HepG2 (cell line): ENCODE measurements around the gene GAS2L1. TPM values are rescaled to one million over a fixed set of nuclear protein-coding genes. Genes with fewer than 3 reads are reported as not detected.

ENCODE experiments used
- ASH2L ChIP-seq: fragments of 300-600, 200-600 bp; sonication (generic); IDR thresholded peaks from 2 replicates; pipeline ENCODE4 v1.7.0; 2017; ENCODE audit warnings: low read depth, mild to moderate bottlenecking, moderate library complexity, mixed read lengths, low read length; ENCODE audit not compliant: insufficient read length
- DNMT1 ChIP-seq: sonication (generic); formaldehyde crosslinking; IDR thresholded peaks from 2 replicates; pipeline ENCODE4 v1.5.1; 2020; ENCODE audit warnings: mild to moderate bottlenecking, missing genetic modification reagents
- DNMT3B ChIP-seq: conservative IDR thresholded peaks from 2 replicates; pipeline ENCODE4 v1.6.1; 2016; ENCODE audit warnings: missing biosample characterization, control low read depth
- ELF1 ChIP-seq: sonication (generic); formaldehyde crosslinking; IDR thresholded peaks from 2 replicates; pipeline ENCODE4 v1.4.0; 2020; ENCODE audit warnings: missing genetic modification reagents
- HDAC2 ChIP-seq: sonication (generic); formaldehyde crosslinking; IDR thresholded peaks from 2 replicates; pipeline ENCODE4 v1.4.0; 2020; ENCODE audit warnings: missing genetic modification reagents
- HOXA5 ChIP-seq: sonication (generic); formaldehyde crosslinking; IDR thresholded peaks from 2 replicates; pipeline ENCODE4 v1.4.0; 2020; ENCODE audit warnings: missing genetic modification reagents
- HOXD1 ChIP-seq: sonication (generic); formaldehyde crosslinking; IDR thresholded peaks from 2 replicates; pipeline ENCODE4 v1.5.0; 2020; ENCODE audit warnings: missing genetic modification reagents
- KDM5A ChIP-seq: fragments of 200-600 bp; sonication (generic); IDR thresholded peaks from 2 replicates; pipeline ENCODE4 v1.7.0; 2018; ENCODE audit warnings: antibody characterized with exemption, mild to moderate bottlenecking, low read length, borderline replicate concordance
- LBX2 ChIP-seq: sonication (generic); formaldehyde crosslinking; IDR thresholded peaks from 2 replicates; pipeline ENCODE4 v1.5.0; 2020; ENCODE audit warnings: missing genetic modification reagents, mild to moderate bottlenecking, borderline replicate concordance
- MATR3 ChIP-seq: sonication (generic); formaldehyde crosslinking; IDR thresholded peaks from 2 replicates; pipeline ENCODE4 v1.4.0; 2020; ENCODE audit warnings: missing genetic modification reagents
- NBN ChIP-seq: fragments of 450-650 bp; conservative IDR thresholded peaks from 2 replicates; pipeline ENCODE4 v1.6.1; 2017
- NR1H2 ChIP-seq: sonication (generic); formaldehyde crosslinking; IDR thresholded peaks from 2 replicates; pipeline ENCODE4 v1.8.1; 2022; ENCODE audit warnings: low read depth, missing genetic modification reagents, borderline replicate concordance
- RARG ChIP-seq: sonication (generic); formaldehyde crosslinking; IDR thresholded peaks from 2 replicates; pipeline ENCODE4 v1.4.0; 2020; ENCODE audit warnings: low read depth, mild to moderate bottlenecking, missing genetic modification reagents
- RBFOX2 ChIP-seq: fragments of 200-400 bp; formaldehyde crosslinking; IDR thresholded peaks from 2 replicates; pipeline ENCODE4 v1.6.1; 2017; ENCODE audit warnings: low read depth, mild to moderate bottlenecking, low read length
- REL ChIP-seq: sonication (generic); formaldehyde crosslinking; conservative IDR thresholded peaks from 2 replicates; pipeline ENCODE4 v1.8.0; 2022; ENCODE audit warnings: mild to moderate bottlenecking, missing genetic modification reagents, moderate library complexity
- RFX3 ChIP-seq: IDR thresholded peaks from 2 replicates; pipeline ENCODE4 v1.6.1; 2016; ENCODE audit warnings: missing biosample characterization, missing genetic modification reagents
- SRSF1 ChIP-seq: fragments of 200-400 bp; formaldehyde crosslinking; optimal IDR thresholded peaks from 2 replicates; pipeline ENCODE3; 2017; ENCODE audit warnings: mild to moderate bottlenecking, low read depth, low read length, moderate library complexity
- TBX2 ChIP-seq: sonication (generic); formaldehyde crosslinking; IDR thresholded peaks from 2 replicates; pipeline ENCODE4 v1.5.0; 2020; ENCODE audit warnings: missing genetic modification reagents, mild to moderate bottlenecking, borderline replicate concordance
- TFE3 ChIP-seq: IDR thresholded peaks from 2 replicates; pipeline ENCODE4 v1.6.1; 2016
- ZBTB38 ChIP-seq: sonication (generic); formaldehyde crosslinking; IDR thresholded peaks from 2 replicates; pipeline ENCODE4 v1.5.1; 2020; ENCODE audit warnings: mild to moderate bottlenecking, missing genetic modification reagents
- ZFX ChIP-seq: sonication (generic); formaldehyde crosslinking; IDR thresholded peaks from 2 replicates; pipeline ENCODE4 v1.4.0; 2020; ENCODE audit warnings: mild to moderate bottlenecking, low read depth, missing genetic modification reagents, moderate library complexity
- ZNF253 ChIP-seq: sonication (generic); formaldehyde crosslinking; IDR thresholded peaks from 2 replicates; pipeline ENCODE4 v1.8.0; 2022; ENCODE audit warnings: mild to moderate bottlenecking, missing genetic modification reagents, borderline replicate concordance
- ZNF776 ChIP-seq: sonication (generic); formaldehyde crosslinking; IDR thresholded peaks from 2 replicates; pipeline ENCODE4 v1.4.0; 2020; ENCODE audit warnings: mild to moderate bottlenecking, missing genetic modification reagents
- ZNF839 ChIP-seq: sonication (generic); formaldehyde crosslinking; IDR thresholded peaks from 2 replicates; pipeline ENCODE4 v1.4.0; 2020; ENCODE audit warnings: missing genetic modification reagents, mild to moderate bottlenecking, borderline replicate concordance
- polyA plus RNA-seq, 8 experiments: library from polyadenylated mRNA; depleted of rRNA in 3 of 8; stranded (reverse) in 7 of 8; unstranded in 1 of 8; fragments of >200 nt; fragmentation: Illumina TruSeq in 4 of 8; extraction: Trizol in 4 of 8; gene quantifications; 2 replicates each; pipeline versions ENCODE4 v1.2.1 to v1.2.3, GENCODE V29; 2011 to 2016; ENCODE audit warnings: low read depth in 4 of 8, missing spikeins in 1 of 8, mixed read lengths in 1 of 8; ENCODE audit not compliant: insufficient read depth in 1 of 8
- total RNA-seq, 5 experiments: library from RNA; depleted of rRNA; stranded (reverse); fragments of >200 nt; fragmentation: Illumina TruSeq; extraction: Trizol; gene quantifications; 2 replicates each; pipeline ENCODE4 v1.2.3, GENCODE V29; 2016; ENCODE audit warnings: low read depth in 1 of 5
- TF ChIP-seq, protein P1 (sequence below): sonication (generic); formaldehyde crosslinking; IDR thresholded peaks from 2 replicates; pipeline ENCODE4 v1.8.1; 2022; ENCODE audit warnings: low read depth, mild to moderate bottlenecking, missing genetic modification reagents
- TF ChIP-seq, protein P2 (sequence below): sonication (generic); formaldehyde crosslinking; IDR thresholded peaks from 2 replicates; pipeline ENCODE4 v1.4.0; 2020; ENCODE audit warnings: missing genetic modification reagents

Gene GAS2L1
- total and polyA plus RNA-seq, 2 of the 13 experiments (the other 11 are each of a cell fraction or from before 2014, with no cell fraction given), result 1.8 to 3.3 TPM

DNA sequence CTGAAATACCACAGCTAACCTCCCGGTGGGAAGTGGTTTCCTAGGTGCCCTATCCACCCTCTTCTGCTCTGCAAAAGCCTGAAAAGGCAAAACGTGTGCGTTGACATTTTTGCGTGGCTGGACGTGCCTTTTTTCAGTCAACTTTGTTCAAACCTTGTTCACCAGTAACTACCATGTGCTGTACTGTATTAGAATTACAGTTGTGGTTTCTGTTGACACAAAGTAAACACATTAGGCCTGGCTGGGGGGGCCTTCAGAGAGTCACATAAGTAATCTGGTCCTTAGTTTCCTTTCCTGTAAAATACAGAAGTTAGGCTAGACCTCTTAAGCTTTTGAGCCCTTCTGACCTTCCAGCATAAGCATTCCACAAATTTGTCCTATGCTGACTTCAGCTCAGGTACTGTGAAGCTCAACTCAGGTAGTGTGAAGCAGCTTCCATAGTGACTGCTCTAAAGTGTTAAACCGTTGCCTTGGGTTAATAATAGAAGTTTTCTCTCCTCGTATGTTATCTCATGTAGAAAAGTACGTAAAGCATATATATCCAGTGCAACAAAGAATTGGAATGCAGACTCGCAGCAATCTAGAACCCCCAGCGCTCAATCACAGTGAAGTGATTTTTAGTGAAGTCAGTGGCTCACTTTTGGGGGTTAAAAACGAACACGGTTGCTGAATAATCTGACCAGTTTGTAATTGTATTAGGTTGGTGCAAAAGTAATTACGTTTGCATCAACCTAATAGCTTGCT is 36.5 kb upstream of the GAS2L1 start (continued):
- TF ChIP-seq, protein P1, sequence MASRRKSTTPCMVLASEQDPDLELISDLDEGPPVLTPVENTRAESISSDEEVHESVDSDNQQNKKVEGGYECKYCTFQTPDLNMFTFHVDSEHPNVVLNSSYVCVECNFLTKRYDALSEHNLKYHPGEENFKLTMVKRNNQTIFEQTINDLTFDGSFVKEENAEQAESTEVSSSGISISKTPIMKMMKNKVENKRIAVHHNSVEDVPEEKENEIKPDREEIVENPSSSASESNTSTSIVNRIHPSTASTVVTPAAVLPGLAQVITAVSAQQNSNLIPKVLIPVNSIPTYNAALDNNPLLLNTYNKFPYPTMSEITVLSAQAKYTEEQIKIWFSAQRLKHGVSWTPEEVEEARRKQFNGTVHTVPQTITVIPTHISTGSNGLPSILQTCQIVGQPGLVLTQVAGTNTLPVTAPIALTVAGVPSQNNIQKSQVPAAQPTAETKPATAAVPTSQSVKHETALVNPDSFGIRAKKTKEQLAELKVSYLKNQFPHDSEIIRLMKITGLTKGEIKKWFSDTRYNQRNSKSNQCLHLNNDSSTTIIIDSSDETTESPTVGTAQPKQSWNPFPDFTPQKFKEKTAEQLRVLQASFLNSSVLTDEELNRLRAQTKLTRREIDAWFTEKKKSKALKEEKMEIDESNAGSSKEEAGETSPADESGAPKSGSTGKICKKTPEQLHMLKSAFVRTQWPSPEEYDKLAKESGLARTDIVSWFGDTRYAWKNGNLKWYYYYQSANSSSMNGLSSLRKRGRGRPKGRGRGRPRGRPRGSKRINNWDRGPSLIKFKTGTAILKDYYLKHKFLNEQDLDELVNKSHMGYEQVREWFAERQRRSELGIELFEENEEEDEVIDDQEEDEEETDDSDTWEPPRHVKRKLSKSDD, result no peak
- no peak for TF ChIP-seq ELF1 (CRISPR knock-in tag)
- TF ChIP-seq LBX2, result no peak
- no peak for TF ChIP-seq ZNF839 (CRISPR knock-in tag)
- TF ChIP-seq SRSF1, result no peak
- TF ChIP-seq MATR3, result no peak
- no peak for TF ChIP-seq REL (CRISPR knock-in tag)
- no peak for TF ChIP-seq HOXD1
- TF ChIP-seq TBX2, result peak; percentile 30; the same call in 1 of the 2 replicates
- 0 out of 2 replicates have a peak, but pooled peaks have one; percentile 12 for TF ChIP-seq RBFOX2
- TF ChIP-seq ZNF776 (CRISPR knock-in tag), result no peak
- TF ChIP-seq DNMT3B (CRISPR knock-in tag), result no peak
- TF ChIP-seq DNMT1 (CRISPR knock-in tag), result no peak
- no peak for TF ChIP-seq ASH2L
- TF ChIP-seq NBN, result no peak
- no peak for TF ChIP-seq ZBTB38 (CRISPR knock-in tag)
- TF ChIP-seq, protein P2, sequence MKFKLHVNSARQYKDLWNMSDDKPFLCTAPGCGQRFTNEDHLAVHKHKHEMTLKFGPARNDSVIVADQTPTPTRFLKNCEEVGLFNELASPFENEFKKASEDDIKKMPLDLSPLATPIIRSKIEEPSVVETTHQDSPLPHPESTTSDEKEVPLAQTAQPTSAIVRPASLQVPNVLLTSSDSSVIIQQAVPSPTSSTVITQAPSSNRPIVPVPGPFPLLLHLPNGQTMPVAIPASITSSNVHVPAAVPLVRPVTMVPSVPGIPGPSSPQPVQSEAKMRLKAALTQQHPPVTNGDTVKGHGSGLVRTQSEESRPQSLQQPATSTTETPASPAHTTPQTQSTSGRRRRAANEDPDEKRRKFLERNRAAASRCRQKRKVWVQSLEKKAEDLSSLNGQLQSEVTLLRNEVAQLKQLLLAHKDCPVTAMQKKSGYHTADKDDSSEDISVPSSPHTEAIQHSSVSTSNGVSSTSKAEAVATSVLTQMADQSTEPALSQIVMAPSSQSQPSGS (CRISPR knock-in tag), result no peak
- no peak for TF ChIP-seq RFX3 (CRISPR knock-in tag)
- TF ChIP-seq NR1H2 (CRISPR knock-in tag), result no peak
- no peak for TF ChIP-seq TFE3 (CRISPR knock-in tag)
- TF ChIP-seq ZNF253 (CRISPR knock-in tag), result no peak
- no peak for TF ChIP-seq HDAC2 (CRISPR knock-in tag)
- no peak for TF ChIP-seq RARG (CRISPR knock-in tag)
- 0 out of 2 replicates have a peak, but pooled peaks have one; percentile 8 for TF ChIP-seq KDM5A
- TF ChIP-seq HOXA5 (CRISPR knock-in tag), result 0 out of 2 replicates have a peak, but pooled peaks have one; percentile 2
- TF ChIP-seq ZFX (CRISPR knock-in tag), result no peak
